Mesenchymal stem cell (in vitro differentiated cells and primary cell): Measurements from ENCODE around the gene SLC35D1.
A peak's percentile ranks its signal among the peaks of the same experiment; 100 is the strongest.

Experiments
- DNase-seq: peaks from one replicate; pipeline ENCODE4 v3.0.0-alpha.2; 2013
- H2AFZ ChIP-seq: one replicate; pipeline ENCODE4 v1.6.1; 2013; ENCODE audit warnings: low read depth, mild to moderate bottlenecking, control low read depth, inconsistent platforms, low read length, moderate library complexity
- H2AK5ac ChIP-seq: 2 replicates; pipeline ENCODE4 v1.6.1; 2013; ENCODE audit warnings: low read length, moderate library complexity, mild to moderate bottlenecking, inconsistent platforms; ENCODE audit not compliant: severe bottlenecking
- H2BK120ac ChIP-seq: one replicate; pipeline ENCODE4 v1.6.1; 2013; ENCODE audit warnings: low read depth, mild to moderate bottlenecking, inconsistent platforms, low read length, moderate library complexity
- H2BK12ac ChIP-seq, 2 experiments: one replicate each; pipeline ENCODE4 v1.6.1; 2013; ENCODE audit warnings: inconsistent platforms in 2 of 2, low read length in 2 of 2, mild to moderate bottlenecking in 2 of 2, moderate library complexity in 2 of 2, control low read depth in 1 of 2
- H2BK15ac ChIP-seq: one replicate; pipeline ENCODE4 v1.6.1; 2013; ENCODE audit warnings: mild to moderate bottlenecking, low read depth, inconsistent platforms; ENCODE audit not compliant: poor library complexity, severe bottlenecking
- H2BK5ac ChIP-seq: 2 replicates; pipeline ENCODE4 v1.6.1; 2013; ENCODE audit warnings: low read depth, mild to moderate bottlenecking, low read length, control low read depth, inconsistent platforms; ENCODE audit not compliant: poor library complexity, severe bottlenecking
- H3K14ac ChIP-seq, 2 experiments: one replicate each; pipeline ENCODE4 v1.6.1; 2013; ENCODE audit warnings: inconsistent platforms in 2 of 2, low read length in 2 of 2, control low read depth in 1 of 2, mild to moderate bottlenecking in 1 of 2, moderate library complexity in 1 of 2
- H3K18ac ChIP-seq, 2 experiments: one replicate each; pipeline ENCODE4 v1.6.1; 2013; ENCODE audit warnings: inconsistent platforms in 2 of 2, low read length in 2 of 2, control low read depth in 1 of 2, low read depth in 1 of 2, mild to moderate bottlenecking in 1 of 2
- H3K23ac ChIP-seq, 2 experiments: one replicate each; pipeline ENCODE4 v1.6.1; 2013; ENCODE audit warnings: inconsistent platforms in 2 of 2, low read length in 2 of 2, mild to moderate bottlenecking in 2 of 2, moderate library complexity in 2 of 2, control low read depth in 1 of 2
- H3K27ac ChIP-seq: 2 replicates; pipeline ENCODE4 v1.5.1; 2013; ENCODE audit warnings: mild to moderate bottlenecking, moderate library complexity, low read length, control low read depth, inconsistent platforms; ENCODE audit not compliant: poor library complexity, severe bottlenecking
- H3K27me3 ChIP-seq, 2 experiments: 2 replicates each; pipeline versions ENCODE4 v1.6.1 to v1.7.0; 2013; ENCODE audit warnings: low read length in 2 of 2, mild to moderate bottlenecking in 2 of 2, moderate library complexity in 2 of 2, control low read depth in 1 of 2, inconsistent platforms in 1 of 2; ENCODE audit not compliant: control insufficient read depth in 1 of 2, insufficient read depth in 1 of 2
- H3K36me3 ChIP-seq, 2 experiments: 2 replicates each; pipeline versions ENCODE4 v1.6.1 to v1.7.0; 2013; ENCODE audit warnings: low read length in 2 of 2, control low read depth in 1 of 2, inconsistent platforms in 1 of 2, low read depth in 1 of 2, mild to moderate bottlenecking in 1 of 2; ENCODE audit not compliant: insufficient read depth in 2 of 2, control insufficient read depth in 1 of 2
- H3K4ac ChIP-seq, 2 experiments: one replicate each; pipeline ENCODE4 v1.6.1; 2013; ENCODE audit warnings: inconsistent platforms in 2 of 2, low read length in 2 of 2, mild to moderate bottlenecking in 2 of 2, moderate library complexity in 2 of 2, control low read depth in 1 of 2, low read depth in 1 of 2
- H3K4me1 ChIP-seq: 2 replicates; pipeline ENCODE4 v1.6.1; 2013; ENCODE audit warnings: low read depth, low read length, control low read depth; ENCODE audit not compliant: control insufficient read depth, insufficient read depth
- H3K4me2 ChIP-seq: 2 replicates; pipeline ENCODE4 v1.6.1; 2013; ENCODE audit warnings: low read length, mild to moderate bottlenecking, inconsistent platforms; ENCODE audit not compliant: poor library complexity, severe bottlenecking
- H3K4me3 ChIP-seq, 2 experiments: 2 replicates each; pipeline versions ENCODE4 v1.5.1 to v1.7.0; 2013; ENCODE audit warnings: low read length in 2 of 2, mild to moderate bottlenecking in 2 of 2, control low read depth in 1 of 2, low read depth in 1 of 2; ENCODE audit not compliant: insufficient read depth in 1 of 2
- H3K79me1 ChIP-seq: replicated peaks from 2 replicates; pipeline ENCODE4 v1.6.1; 2013; ENCODE audit warnings: mild to moderate bottlenecking, control low read depth, low read length, inconsistent platforms; ENCODE audit not compliant: poor library complexity, severe bottlenecking
- H3K9ac ChIP-seq: 2 replicates; pipeline ENCODE4 v1.7.0; 2013; ENCODE audit warnings: mild to moderate bottlenecking, low read length, moderate library complexity
- H3K9me3 ChIP-seq: 2 replicates; pipeline ENCODE4 v1.7.0; 2013; ENCODE audit warnings: mild to moderate bottlenecking, low read length; ENCODE audit not compliant: control insufficient read depth
- H4K8ac ChIP-seq: one replicate; pipeline ENCODE4 v1.6.1; 2013; ENCODE audit warnings: inconsistent platforms, mild to moderate bottlenecking, low read length, moderate library complexity
- H4K91ac ChIP-seq: one replicate; pipeline ENCODE4 v1.6.1; 2013; ENCODE audit warnings: mild to moderate bottlenecking, low read length, inconsistent platforms
- WGBS: methylation state at CpG from one replicate; pipeline ENCODE4 v1.1.7; 2013; ENCODE audit warnings: mixed read lengths; 5-methylcytosine and 5-hydroxymethylcytosine counted together

The SLC35D1 gene

DNA sequence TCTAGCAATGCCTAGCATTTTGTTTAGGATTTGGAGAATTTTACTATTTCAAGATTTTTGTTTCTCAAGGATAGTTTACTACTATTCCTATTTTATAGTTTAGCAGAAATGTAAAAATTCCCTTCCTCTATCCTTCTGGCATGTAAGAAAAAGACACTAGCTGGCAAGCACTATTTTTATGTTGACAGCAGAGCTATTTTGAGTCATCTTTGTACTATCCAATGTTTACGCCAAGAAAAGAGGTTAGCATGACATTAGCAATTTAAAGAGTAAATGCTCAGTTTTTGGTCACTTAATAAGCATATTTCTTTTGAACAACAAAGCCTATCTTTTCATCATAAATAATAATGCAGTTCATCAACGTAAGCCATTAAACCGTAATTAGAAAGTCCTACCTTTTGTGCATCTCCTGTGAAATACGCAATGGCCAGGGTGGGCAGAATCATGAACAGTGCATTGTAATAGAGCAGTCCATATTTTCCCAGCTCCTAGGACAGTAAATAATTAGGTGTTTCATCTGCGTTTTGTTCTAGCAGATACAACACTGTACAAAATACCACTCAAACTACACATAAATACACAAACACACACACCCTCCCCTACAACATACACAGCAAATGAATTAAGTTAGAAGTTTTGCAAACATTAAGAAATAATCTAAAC lies 12.0 kb downstream of the SLC35D1 start:
- H2BK120ac ChIP-seq: no peak overlapping the region
- H2BK15ac ChIP-seq: no peak overlapping the region
- no peak overlapping the region for H2BK12ac ChIP-seq
- WGBS: 33% methylated on average over 4 of the region's 5 CpGs
- H3K79me1 ChIP-seq: peaks cover 6% of the 10 kb centered on the region
- H4K8ac ChIP-seq: no peak overlapping the region
- H3K18ac ChIP-seq: no peak overlapping the region
- H4K91ac ChIP-seq: no peak overlapping the region
- H2BK5ac ChIP-seq: no peak overlapping the region
- peak; percentile 65 for DNase-seq
- H3K36me3 ChIP-seq: peaks cover 6 to 73% of the 10 kb centered on the region in 2 experiments
- H3K4me2 ChIP-seq: no peak overlapping the region
- H3K23ac ChIP-seq: no peak overlapping the region
- no peak overlapping the region for H3K14ac ChIP-seq
- H3K4me1 ChIP-seq: no peaks in the 10 kb centered on the region
- H2AK5ac ChIP-seq: no peak overlapping the region
- H3K4ac ChIP-seq: no peak overlapping the region
- no peak overlapping the region for H3K4me3 ChIP-seq
- no peaks in the 10 kb centered on the region for H3K9me3 ChIP-seq
- H3K9ac ChIP-seq: peak overlapping the region; percentile 5
- no peak overlapping the region for H2AFZ ChIP-seq
- no peak overlapping the region for H3K27ac ChIP-seq
- H3K27me3 ChIP-seq: no peaks in the 10 kb centered on the region

DNA sequence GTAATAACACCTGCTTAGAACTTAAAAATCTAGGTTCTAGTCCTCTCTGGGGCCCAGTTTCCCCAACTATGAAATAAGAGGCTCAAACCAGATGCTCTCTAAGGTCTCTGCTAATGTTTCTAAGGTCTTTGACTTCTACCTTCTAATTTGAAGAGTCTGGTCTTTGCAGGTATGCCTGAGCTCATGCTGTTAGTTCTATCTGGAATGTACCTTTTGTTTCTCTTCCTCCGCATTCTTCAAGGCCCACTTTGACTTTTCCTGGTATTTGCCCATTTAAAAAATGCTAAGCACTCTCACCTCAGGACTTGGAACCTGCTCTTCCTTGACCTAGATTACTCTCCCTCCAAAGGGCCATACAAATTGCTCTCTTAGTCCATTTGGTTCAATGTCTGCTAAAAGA lies 13.5 kb downstream of the SLC35D1 start:
- Histone ChIP-seq H4K8ac (no peak overlapping the region), H2BK15ac (no peak overlapping the region), H2BK120ac (no peak overlapping the region), H3K14ac (no peak overlapping the region), H2AK5ac (no peak overlapping the region), H2BK12ac (no peak overlapping the region), H3K79me1 (peaks cover 6% of the 10 kb centered on the region), H3K4ac (no peak overlapping the region), H3K27me3 (no peaks in the 10 kb centered on the region), H3K18ac (no peak overlapping the region), H3K4me3 (no peak overlapping the region), H3K23ac (no peak overlapping the region), H3K27ac (no peak overlapping the region), H3K4me2 (no peak overlapping the region), H3K9ac (no peak overlapping the region), H4K91ac (no peak overlapping the region), H3K4me1 (no peaks in the 10 kb centered on the region), H2BK5ac (no peak overlapping the region), H3K36me3 (peaks cover 6 to 69% of the 10 kb centered on the region in 2 experiments), H3K9me3 (no peaks in the 10 kb centered on the region), H2AFZ (no peak overlapping the region)
- no peak for DNase-seq
- WGBS: 98% methylated on average over 1 of the region's 1 CpG

DNA sequence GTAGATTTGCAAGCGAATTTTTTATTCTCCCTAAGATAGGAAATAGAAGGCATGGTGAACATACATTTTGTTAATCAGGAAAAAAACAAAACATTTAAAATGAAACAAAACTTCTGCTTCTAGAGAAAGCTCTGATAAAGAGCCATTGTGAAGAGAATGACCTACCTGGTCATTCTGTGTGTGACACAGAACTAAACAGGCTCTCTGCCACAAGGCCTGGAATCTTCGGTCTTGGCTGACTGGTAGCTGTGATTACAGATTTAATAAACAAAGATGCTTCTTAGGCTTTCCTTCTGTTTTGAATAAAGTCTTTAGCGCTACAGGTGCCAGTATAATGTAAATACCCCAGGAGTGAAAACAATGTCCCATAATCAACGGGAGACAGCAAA lies 22.1 kb downstream of the SLC35D1 start:
- H3K36me3 ChIP-seq: peaks cover 0 to 17% of the 10 kb centered on the region in 2 experiments
- no peak overlapping the region for H3K23ac ChIP-seq
- no peak overlapping the region for H2BK15ac ChIP-seq
- no peak overlapping the region for H4K91ac ChIP-seq
- H3K27ac ChIP-seq: no peak overlapping the region
- no peak for DNase-seq
- H3K79me1 ChIP-seq: peaks cover 3% of the 10 kb centered on the region
- no peak overlapping the region for H2BK12ac ChIP-seq
- H3K4ac ChIP-seq: no peak overlapping the region
- H3K9ac ChIP-seq: no peak overlapping the region
- no peak overlapping the region for H2BK5ac ChIP-seq
- no peak overlapping the region for H2BK120ac ChIP-seq
- no peak overlapping the region for H3K4me2 ChIP-seq
- no peak overlapping the region for H2AFZ ChIP-seq
- H3K18ac ChIP-seq: no peak overlapping the region
- H3K4me3 ChIP-seq: no peak overlapping the region
- no peak overlapping the region for H2AK5ac ChIP-seq
- H3K9me3 ChIP-seq: no peaks in the 10 kb centered on the region
- H3K14ac ChIP-seq: no peak overlapping the region
- no peaks in the 10 kb centered on the region for H3K4me1 ChIP-seq
- no peaks in the 10 kb centered on the region for H3K27me3 ChIP-seq
- H4K8ac ChIP-seq: no peak overlapping the region
- WGBS: 100% methylated on average over 2 of the region's 4 CpGs

DNA sequence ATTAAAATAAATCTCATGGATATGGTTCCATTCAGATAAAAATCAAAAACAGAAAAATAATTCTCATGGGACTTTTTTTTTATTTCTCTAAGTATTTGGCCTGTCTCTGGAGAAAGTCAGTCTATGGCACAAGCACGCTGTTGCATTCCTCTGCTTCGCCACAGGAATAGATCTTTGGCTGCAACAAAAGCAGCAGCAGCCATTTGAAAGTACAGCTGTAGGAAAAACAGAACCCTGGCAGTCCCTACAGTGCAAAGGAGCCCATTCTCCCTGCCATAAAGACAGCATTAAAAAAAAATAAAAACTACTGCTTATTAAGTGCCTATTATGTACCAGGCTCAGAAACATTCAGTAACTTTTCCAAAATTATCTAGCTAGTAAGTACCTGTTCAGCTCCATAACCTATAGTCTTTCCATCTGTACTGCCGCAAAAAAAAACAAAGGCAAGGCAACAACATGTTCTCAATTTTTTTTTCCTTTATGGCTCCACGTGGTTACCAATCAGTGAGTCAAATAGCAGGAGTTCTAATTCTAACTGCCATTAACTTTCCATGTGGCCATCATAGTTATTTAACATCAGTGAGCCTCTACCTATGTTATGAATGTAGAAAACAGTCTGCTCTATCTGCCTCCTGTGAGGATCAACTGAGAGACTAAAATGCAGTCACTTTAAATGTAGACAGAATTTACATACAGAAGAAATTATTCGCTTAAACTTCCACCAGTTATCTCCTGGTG lies 22.7 kb downstream of the SLC35D1 start:
- H4K8ac ChIP-seq: no peak overlapping the region
- no peak overlapping the region for H2AFZ ChIP-seq
- no peak overlapping the region for H2BK12ac ChIP-seq
- H3K9ac ChIP-seq: no peak overlapping the region
- H3K14ac ChIP-seq: no peak overlapping the region
- no peaks in the 10 kb centered on the region for H3K4me1 ChIP-seq
- no peak overlapping the region for H3K4ac ChIP-seq
- H3K9me3 ChIP-seq: no peaks in the 10 kb centered on the region
- H2BK120ac ChIP-seq: no peak overlapping the region
- no peak overlapping the region for H2BK5ac ChIP-seq
- no peak overlapping the region for H3K4me3 ChIP-seq
- H3K36me3 ChIP-seq: peaks cover 0 to 12% of the 10 kb centered on the region in 2 experiments
- H3K27ac ChIP-seq: no peak overlapping the region
- H3K4me2 ChIP-seq: no peak overlapping the region
- WGBS: 91% methylated on average over 4 of the region's 5 CpGs
- peak overlapping the region in 1 of 2 experiments; percentile 11 for H3K18ac ChIP-seq
- no peak for DNase-seq
- no peak overlapping the region for H2BK15ac ChIP-seq
- peaks cover 3% of the 10 kb centered on the region for H3K79me1 ChIP-seq
- no peak overlapping the region for H3K23ac ChIP-seq
- H2AK5ac ChIP-seq: no peak overlapping the region
- no peaks in the 10 kb centered on the region for H3K27me3 ChIP-seq
- H4K91ac ChIP-seq: no peak overlapping the region
